Endothelial cell of umbilical vein (primary cell): ENCODE data around the gene TMOD1.

ENCODE experiments used
- EZH2 ChIP-seq: IDR thresholded peaks from 2 replicates; pipeline ENCODE4 v1.6.1; 2012; ENCODE audit warnings: borderline replicate concordance, low read depth, mild to moderate bottlenecking, moderate library complexity, low read length, inconsistent platforms; ENCODE audit not compliant: severe bottlenecking
- JUN ChIP-seq: IDR thresholded peaks from 2 replicates; pipeline ENCODE4 v1.6.1; 2011; ENCODE audit warnings: borderline replicate concordance, low read depth; ENCODE audit not compliant: insufficient read length, insufficient read depth
- MYC ChIP-seq: IDR thresholded peaks from one replicate; pipeline ENCODE4 v1.6.1; 2011; ENCODE audit warnings: mild to moderate bottlenecking, low read depth, low read length
- POLR2A ChIP-seq: IDR thresholded peaks from 2 replicates; pipeline ENCODE4 v1.6.1; 2012; ENCODE audit warnings: low read depth, mild to moderate bottlenecking, control low read depth, low read length
- POLR2AphosphoS5 ChIP-seq: IDR thresholded peaks from 2 replicates; pipeline ENCODE4 v1.6.1; 2012; ENCODE audit warnings: low read depth, mild to moderate bottlenecking, control low read depth, low read length, moderate library complexity; ENCODE audit not compliant: insufficient read depth
- TF ChIP-seq, protein P1 (sequence below), 2 donors: IDR thresholded peaks; 1 replicate in 1 of 2; 2 replicates in 1 of 2; pipeline ENCODE4 v1.5.1; 2011; ENCODE audit warnings: low read length in 2 of 2, mild to moderate bottlenecking in 2 of 2, moderate library complexity in 2 of 2, control low read depth in 1 of 2, inconsistent platforms in 1 of 2, low read depth in 1 of 2; ENCODE audit not compliant: insufficient read depth in 1 of 2; ENCODE audit errors: extremely low read depth in 1 of 2
- TF ChIP-seq, protein P2 (sequence below): IDR thresholded peaks from 2 replicates; pipeline ENCODE4 v1.6.1; 2011; ENCODE audit not compliant: insufficient read depth, insufficient read length

- TF ChIP-seq MYC (no peak), EZH2 (no peak), POLR2AphosphoS5 (no peak), POLR2A (no peak), JUN (no peak)
- TF ChIP-seq, protein P1, sequence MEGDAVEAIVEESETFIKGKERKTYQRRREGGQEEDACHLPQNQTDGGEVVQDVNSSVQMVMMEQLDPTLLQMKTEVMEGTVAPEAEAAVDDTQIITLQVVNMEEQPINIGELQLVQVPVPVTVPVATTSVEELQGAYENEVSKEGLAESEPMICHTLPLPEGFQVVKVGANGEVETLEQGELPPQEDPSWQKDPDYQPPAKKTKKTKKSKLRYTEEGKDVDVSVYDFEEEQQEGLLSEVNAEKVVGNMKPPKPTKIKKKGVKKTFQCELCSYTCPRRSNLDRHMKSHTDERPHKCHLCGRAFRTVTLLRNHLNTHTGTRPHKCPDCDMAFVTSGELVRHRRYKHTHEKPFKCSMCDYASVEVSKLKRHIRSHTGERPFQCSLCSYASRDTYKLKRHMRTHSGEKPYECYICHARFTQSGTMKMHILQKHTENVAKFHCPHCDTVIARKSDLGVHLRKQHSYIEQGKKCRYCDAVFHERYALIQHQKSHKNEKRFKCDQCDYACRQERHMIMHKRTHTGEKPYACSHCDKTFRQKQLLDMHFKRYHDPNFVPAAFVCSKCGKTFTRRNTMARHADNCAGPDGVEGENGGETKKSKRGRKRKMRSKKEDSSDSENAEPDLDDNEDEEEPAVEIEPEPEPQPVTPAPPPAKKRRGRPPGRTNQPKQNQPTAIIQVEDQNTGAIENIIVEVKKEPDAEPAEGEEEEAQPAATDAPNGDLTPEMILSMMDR (IDR thresholded peaks at IDR 0.05; ENCODE audit: extremely low read depth in 1 of 2, insufficient read depth in 1 of 2, low read depth in 1 of 2, low read length in 2 of 2) = no peak
- TF ChIP-seq, protein P2, sequence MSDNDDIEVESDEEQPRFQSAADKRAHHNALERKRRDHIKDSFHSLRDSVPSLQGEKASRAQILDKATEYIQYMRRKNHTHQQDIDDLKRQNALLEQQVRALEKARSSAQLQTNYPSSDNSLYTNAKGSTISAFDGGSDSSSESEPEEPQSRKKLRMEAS = no peak
These were observed 1.2 kb upstream of the TMOD1 start for GRCh38 chr9:97500263-97500662.
